ENCODE measurements around the gene CXXC4.

Gene CXXC4

DNA sequence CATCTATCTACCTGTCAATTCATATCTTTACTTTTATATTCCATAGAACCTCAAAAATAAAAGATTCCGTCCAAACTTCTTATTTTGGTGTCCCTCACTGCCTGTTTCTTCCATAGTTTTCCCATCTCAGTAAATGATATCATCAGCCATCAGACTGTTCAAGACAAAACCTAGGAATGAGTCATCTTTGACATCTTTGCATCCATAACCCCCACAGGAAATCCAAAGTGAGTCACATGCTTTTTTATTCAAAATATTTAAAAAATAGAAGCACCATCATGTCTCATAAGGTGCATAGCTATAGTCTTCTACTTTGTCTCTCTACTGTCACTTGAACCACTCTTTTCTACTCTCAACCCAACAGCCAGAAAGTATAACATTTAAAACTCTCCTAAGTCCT lies 29.9 kb upstream of the CXXC4 start:
- TF ChIP-seq, protein P1, sequence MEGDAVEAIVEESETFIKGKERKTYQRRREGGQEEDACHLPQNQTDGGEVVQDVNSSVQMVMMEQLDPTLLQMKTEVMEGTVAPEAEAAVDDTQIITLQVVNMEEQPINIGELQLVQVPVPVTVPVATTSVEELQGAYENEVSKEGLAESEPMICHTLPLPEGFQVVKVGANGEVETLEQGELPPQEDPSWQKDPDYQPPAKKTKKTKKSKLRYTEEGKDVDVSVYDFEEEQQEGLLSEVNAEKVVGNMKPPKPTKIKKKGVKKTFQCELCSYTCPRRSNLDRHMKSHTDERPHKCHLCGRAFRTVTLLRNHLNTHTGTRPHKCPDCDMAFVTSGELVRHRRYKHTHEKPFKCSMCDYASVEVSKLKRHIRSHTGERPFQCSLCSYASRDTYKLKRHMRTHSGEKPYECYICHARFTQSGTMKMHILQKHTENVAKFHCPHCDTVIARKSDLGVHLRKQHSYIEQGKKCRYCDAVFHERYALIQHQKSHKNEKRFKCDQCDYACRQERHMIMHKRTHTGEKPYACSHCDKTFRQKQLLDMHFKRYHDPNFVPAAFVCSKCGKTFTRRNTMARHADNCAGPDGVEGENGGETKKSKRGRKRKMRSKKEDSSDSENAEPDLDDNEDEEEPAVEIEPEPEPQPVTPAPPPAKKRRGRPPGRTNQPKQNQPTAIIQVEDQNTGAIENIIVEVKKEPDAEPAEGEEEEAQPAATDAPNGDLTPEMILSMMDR (IDR thresholded peaks at IDR 0.05; ENCODE audit: poor library complexity, severe bottlenecking) = no peak

DNA sequence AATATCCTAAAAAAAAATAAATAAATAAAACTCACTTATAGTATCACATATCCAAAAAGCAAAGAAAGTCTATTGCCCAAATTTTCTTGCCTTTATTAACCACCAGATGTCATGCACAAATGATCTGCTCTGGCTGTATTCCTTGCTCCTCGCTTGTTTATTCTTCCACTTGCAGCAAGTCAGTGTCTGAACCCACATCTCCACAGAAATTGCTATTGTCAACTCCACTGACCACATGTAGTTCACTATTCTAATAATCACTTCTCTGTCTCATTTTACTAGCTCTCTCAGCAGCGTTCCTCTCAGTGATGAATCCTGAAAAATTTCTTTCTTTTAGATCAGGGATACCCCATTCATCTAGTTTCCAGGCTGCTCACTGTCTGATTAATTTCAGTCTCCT lies 29.3 kb upstream of the CXXC4 start:
- Histone ChIP-seq H3K27ac (ENCODE audit: poor library complexity, severe bottlenecking) (no peak overlapping the region), H3K4me3 (ENCODE audit: severe bottlenecking) (no peak overlapping the region), H3K27me3 (ENCODE audit: insufficient read depth, poor library complexity, severe bottlenecking) (no peaks in the 10 kb centered on the region), H3K4me1 (ENCODE audit: insufficient read depth, poor library complexity, severe bottlenecking) (no peaks in the 10 kb centered on the region), H3K9me3 (ENCODE audit: severe bottlenecking) (no peaks in the 10 kb centered on the region), H3K36me3 (ENCODE audit: low read depth) (no peaks in the 10 kb centered on the region)
- DNase-seq (ENCODE audit: low spot score) (no peak), ATAC-seq (ENCODE audit: low read depth) (no peak)
- TF ChIP-seq, protein P1 (IDR thresholded peaks at IDR 0.05; ENCODE audit: poor library complexity, severe bottlenecking) = no peak

More for the DNA sequence above, 29.9 kb upstream of the CXXC4 start:
- Histone ChIP-seq H3K9me3 (ENCODE audit: severe bottlenecking) (no peaks in the 10 kb centered on the region), H3K4me3 (ENCODE audit: severe bottlenecking) (no peak overlapping the region), H3K27ac (ENCODE audit: poor library complexity, severe bottlenecking) (no peak overlapping the region), H3K27me3 (ENCODE audit: insufficient read depth, poor library complexity, severe bottlenecking) (no peaks in the 10 kb centered on the region), H3K4me1 (ENCODE audit: insufficient read depth, poor library complexity, severe bottlenecking) (no peaks in the 10 kb centered on the region), H3K36me3 (ENCODE audit: low read depth) (no peaks in the 10 kb centered on the region)
- DNase-seq (ENCODE audit: low spot score) (no peak), ATAC-seq (ENCODE audit: low read depth) (peak; percentile 49; the same call in 1 of the 3 replicates)

DNA sequence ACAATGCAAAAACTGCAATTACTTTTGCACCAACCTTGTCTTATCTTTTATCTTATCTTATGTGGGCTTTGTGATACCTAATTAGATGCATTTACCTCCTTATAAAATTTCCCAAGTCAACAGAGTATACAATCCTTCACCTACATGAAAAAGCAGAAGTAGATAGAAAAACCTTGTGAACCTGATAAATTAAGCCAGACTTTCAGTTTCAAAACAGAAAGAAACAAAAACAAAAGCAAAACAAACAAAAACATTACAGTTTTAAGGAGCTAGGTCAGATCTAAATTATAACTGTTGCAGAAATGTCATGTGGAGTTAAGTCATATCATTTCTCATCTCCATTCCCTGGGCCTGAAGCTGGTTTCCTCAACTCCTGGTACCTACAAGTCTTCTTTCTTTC lies 24.9 kb upstream of the CXXC4 start:
- Histone ChIP-seq H3K4me1 (ENCODE audit: insufficient read depth, poor library complexity, severe bottlenecking) (no peaks in the 10 kb centered on the region), H3K27ac (ENCODE audit: poor library complexity, severe bottlenecking) (no peak overlapping the region), H3K9me3 (ENCODE audit: severe bottlenecking) (no peaks in the 10 kb centered on the region), H3K27me3 (ENCODE audit: insufficient read depth, poor library complexity, severe bottlenecking) (no peaks in the 10 kb centered on the region), H3K36me3 (ENCODE audit: low read depth) (no peaks in the 10 kb centered on the region), H3K4me3 (ENCODE audit: severe bottlenecking) (no peak overlapping the region)
- DNase-seq (ENCODE audit: low spot score) (no peak), ATAC-seq (ENCODE audit: low read depth) (no peak)
- TF ChIP-seq, protein P1 (IDR thresholded peaks at IDR 0.05; ENCODE audit: poor library complexity, severe bottlenecking) = no peak

DNA sequence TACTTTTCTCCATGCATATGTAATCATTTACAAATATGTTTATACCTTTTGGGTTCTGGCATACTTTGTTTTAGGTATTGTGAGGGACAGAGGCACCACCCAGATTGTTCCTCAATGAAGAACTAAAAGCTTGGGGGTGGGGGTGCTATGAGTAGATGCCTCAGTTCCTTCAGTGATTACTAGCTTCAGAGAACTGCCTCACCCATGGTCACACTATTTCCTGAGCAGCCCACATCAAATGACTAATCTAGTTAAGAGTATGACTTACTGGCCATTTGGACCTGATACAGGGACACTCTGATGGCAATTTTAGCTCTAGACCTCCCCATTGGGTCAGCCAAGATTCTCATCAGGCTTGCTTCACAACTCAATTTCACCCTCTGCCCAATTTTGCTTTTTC lies 22.2 kb upstream of the CXXC4 start:
- Histone ChIP-seq H3K36me3 (ENCODE audit: low read depth) (no peaks in the 10 kb centered on the region), H3K4me3 (ENCODE audit: severe bottlenecking) (no peak overlapping the region), H3K9me3 (ENCODE audit: severe bottlenecking) (no peaks in the 10 kb centered on the region), H3K27ac (ENCODE audit: poor library complexity, severe bottlenecking) (no peak overlapping the region), H3K27me3 (ENCODE audit: insufficient read depth, poor library complexity, severe bottlenecking) (no peaks in the 10 kb centered on the region), H3K4me1 (ENCODE audit: insufficient read depth, poor library complexity, severe bottlenecking) (no peaks in the 10 kb centered on the region)
- TF ChIP-seq, protein P1 (IDR thresholded peaks at IDR 0.05; ENCODE audit: poor library complexity, severe bottlenecking) = no peak
- no peak for ATAC-seq (ENCODE audit: low read depth)
- DNase-seq (ENCODE audit: low spot score) = no peak

DNA sequence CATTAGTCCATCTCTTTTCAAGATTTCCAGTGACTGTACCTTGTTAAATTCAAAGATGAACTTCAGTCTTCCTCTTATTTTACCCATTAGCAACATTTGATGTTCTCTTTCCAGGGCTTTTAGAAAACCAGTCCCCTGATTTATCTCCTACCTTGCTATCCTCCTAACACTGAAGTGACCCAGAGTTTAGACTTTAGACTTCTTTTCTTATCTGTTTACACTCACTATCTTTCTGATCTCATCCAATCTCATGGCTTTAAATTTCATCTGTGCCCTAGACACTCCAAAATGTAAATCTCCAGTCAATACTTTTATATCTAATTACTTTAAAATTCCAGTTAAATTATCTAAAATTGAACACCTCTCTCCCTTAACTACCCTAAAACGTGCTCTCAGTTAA lies 13.5 kb upstream of the CXXC4 start:
- Histone ChIP-seq H3K4me3 (ENCODE audit: severe bottlenecking) (no peak overlapping the region), H3K9me3 (ENCODE audit: severe bottlenecking) (no peaks in the 10 kb centered on the region), H3K27ac (ENCODE audit: poor library complexity, severe bottlenecking) (no peak overlapping the region), H3K27me3 (ENCODE audit: insufficient read depth, poor library complexity, severe bottlenecking) (no peaks in the 10 kb centered on the region), H3K36me3 (ENCODE audit: low read depth) (no peaks in the 10 kb centered on the region), H3K4me1 (ENCODE audit: insufficient read depth, poor library complexity, severe bottlenecking) (no peaks in the 10 kb centered on the region)
- no peak for ATAC-seq (ENCODE audit: low read depth)
- TF ChIP-seq, protein P1 (IDR thresholded peaks at IDR 0.05; ENCODE audit: poor library complexity, severe bottlenecking) = no peak
- no peak for DNase-seq (ENCODE audit: low spot score)
